ENCODE results near the gene HELT.
"Not testable (repeated sequence)": the region's sequence is repeated elsewhere in the genome, so short reads cannot be mapped to it uniquely, and the experiment has no call there.

HELT gene

GRCh38 chr4:185039508-185040273 is 21.4 kb downstream of the HELT start:
- TF ChIP-seq CTCF (IDR thresholded peaks at IDR 0.05; ENCODE audit: borderline replicate concordance, insufficient read depth, low read depth, low read length), result peak; percentile 63; the same call in 1 of the 2 replicates
- H3K4me3 ChIP-seq (ENCODE audit: low read depth, low read length), result no peak overlapping the region

DNA sequence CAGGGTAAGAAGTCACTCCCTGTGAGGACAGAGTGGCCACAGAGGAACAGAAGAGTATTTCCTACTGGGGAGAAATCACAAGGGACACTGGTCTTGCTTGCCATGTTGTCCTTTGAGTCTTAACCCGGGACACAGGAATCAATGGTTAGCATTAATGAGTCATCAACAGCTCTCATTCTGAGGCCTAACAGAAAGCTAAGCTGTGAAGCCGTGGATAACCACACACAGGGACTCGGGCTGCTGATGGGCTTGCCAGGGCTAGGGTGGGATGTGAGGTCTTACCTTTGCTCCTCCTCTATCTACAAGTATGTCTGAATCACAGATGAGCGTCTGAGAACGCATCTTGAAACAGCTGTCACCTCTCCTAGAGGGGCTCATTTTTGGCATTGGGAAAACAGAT is 22.2 kb downstream of the HELT start:
- no peak for TF ChIP-seq CTCF (IDR thresholded peaks at IDR 0.05; ENCODE audit: borderline replicate concordance, insufficient read depth, low read depth, low read length)

GRCh38 chr4:185050286-185050685 is 32.0 kb downstream of the HELT start:
- not testable (repeated sequence) for H3K4me3 ChIP-seq (ENCODE audit: low read depth, low read length)

More for the DNA sequence above, 22.2 kb downstream of the HELT start:
- no peak overlapping the region for H3K4me3 ChIP-seq (ENCODE audit: low read depth, low read length)

- not testable (repeated sequence) for H3K4me3 ChIP-seq (ENCODE audit: low read depth, low read length)
Measured at GRCh38 chr4:185051283-185051682, 33.0 kb downstream of the HELT start.

GRCh38 chr4:185053746-185054145 is 35.5 kb downstream of the HELT start:
- no peak overlapping the region for H3K4me3 ChIP-seq (ENCODE audit: low read depth, low read length)
- no peak for TF ChIP-seq CTCF (IDR thresholded peaks at IDR 0.05; ENCODE audit: borderline replicate concordance, insufficient read depth, low read depth, low read length)

- TF ChIP-seq CTCF (IDR thresholded peaks at IDR 0.05; ENCODE audit: borderline replicate concordance, insufficient read depth, low read depth, low read length), result no peak
Measured at GRCh38 chr4:185054272-185054671, 36.0 kb downstream of the HELT start.

GRCh38 chr4:185054886-185055285 is 36.6 kb downstream of the HELT start:
- no peak for TF ChIP-seq CTCF (IDR thresholded peaks at IDR 0.05; ENCODE audit: borderline replicate concordance, insufficient read depth, low read depth, low read length)
- no peak overlapping the region for H3K4me3 ChIP-seq (ENCODE audit: low read depth, low read length)

More at GRCh38 chr4:185054272-185054671, 36.0 kb downstream of the HELT start:
- H3K4me3 ChIP-seq (ENCODE audit: low read depth, low read length), result no peak overlapping the region

- no peak overlapping the region for H3K4me3 ChIP-seq (ENCODE audit: low read depth, low read length)
- TF ChIP-seq CTCF (IDR thresholded peaks at IDR 0.05; ENCODE audit: borderline replicate concordance, insufficient read depth, low read depth, low read length), result no peak
Measured at GRCh38 chr4:185061610-185062009, 43.3 kb downstream of the HELT start.

Data from GM12875 (cell line).